ENCODE measurements around the gene GOLGA7B.
A peak's percentile ranks its signal among the peaks of the same experiment; 100 is the strongest.

The GOLGA7B gene

GRCh38 chr10:97869091-97870042 is 19.7 kb downstream of the GOLGA7B start:
- peak; percentile 68 to 69 for DNase-seq

DNA sequence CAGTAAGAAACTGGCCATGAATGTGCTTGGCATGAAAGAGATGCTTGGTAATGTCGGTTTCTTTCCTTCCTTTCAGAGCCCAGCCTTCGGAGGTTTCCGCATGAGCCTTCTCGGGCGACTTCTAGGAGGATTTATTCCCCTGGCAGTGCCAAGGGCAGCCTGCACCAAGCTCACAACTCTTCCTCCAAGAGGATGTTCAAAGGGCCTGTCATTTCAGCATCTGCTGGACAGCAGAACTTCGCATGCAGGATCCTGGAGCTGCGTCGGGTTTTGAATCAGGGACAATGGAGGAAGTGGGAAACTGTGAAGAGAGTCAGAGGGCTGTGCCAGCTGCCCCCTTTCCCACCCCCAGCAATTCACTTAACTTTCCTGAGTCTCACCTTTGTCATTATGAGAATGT is 21.3 kb downstream of the GOLGA7B start:
- DNase-seq = no peak

- DNase-seq = no peak
Observed at GRCh38 chr10:97873569-97873968, 23.9 kb downstream of the GOLGA7B start.

- DNase-seq = no peak
Observed at GRCh38 chr10:97874332-97874731, 24.7 kb downstream of the GOLGA7B start.

DNA sequence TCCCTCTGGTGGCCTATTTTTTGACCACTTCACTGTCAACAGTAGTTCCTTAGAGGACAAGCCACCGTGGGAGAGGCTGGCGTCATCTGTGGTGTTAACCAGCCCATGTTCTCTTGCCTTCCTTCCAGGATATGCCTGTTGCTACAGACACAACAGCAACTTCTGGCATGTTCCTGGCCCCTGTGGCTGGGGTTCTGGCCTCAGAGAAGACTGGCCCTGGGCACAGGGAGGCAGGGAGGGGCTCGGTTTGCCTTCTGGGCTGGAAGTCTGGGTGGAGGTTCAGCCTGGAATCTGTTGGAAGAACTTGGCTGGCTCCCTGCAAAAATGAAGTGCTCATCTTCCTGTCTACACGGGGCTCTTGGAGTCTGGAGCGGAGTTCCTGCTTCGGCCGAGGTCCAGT is 25.7 kb downstream of the GOLGA7B start:
- DNase-seq = no peak

- DNase-seq = no peak
Observed at GRCh38 chr10:97876402-97876801, 26.8 kb downstream of the GOLGA7B start.

GRCh38 chr10:97879241-97879640 is 29.6 kb downstream of the GOLGA7B start:
- DNase-seq = no peak

DNA sequence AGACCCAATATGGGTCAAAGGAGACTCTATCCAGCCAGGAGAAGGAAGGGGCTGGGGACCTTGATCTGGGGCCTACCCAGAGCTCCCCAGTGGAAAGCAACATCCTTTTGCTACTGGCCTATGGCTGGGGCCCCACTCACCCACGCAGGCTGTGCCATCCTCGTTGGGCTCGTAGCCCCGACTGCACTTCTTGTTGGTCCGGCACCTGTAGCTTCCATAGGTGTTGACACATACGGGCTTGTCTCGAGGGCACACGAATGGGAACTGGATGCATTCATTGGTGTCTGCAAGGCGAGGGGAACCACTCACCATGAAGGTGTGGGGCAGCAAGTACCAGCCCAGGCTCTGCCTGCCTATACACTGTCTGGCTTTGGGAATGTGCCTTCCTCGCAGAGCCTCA is 30.5 kb downstream of the GOLGA7B start:
- DNase-seq = no peak

DNA sequence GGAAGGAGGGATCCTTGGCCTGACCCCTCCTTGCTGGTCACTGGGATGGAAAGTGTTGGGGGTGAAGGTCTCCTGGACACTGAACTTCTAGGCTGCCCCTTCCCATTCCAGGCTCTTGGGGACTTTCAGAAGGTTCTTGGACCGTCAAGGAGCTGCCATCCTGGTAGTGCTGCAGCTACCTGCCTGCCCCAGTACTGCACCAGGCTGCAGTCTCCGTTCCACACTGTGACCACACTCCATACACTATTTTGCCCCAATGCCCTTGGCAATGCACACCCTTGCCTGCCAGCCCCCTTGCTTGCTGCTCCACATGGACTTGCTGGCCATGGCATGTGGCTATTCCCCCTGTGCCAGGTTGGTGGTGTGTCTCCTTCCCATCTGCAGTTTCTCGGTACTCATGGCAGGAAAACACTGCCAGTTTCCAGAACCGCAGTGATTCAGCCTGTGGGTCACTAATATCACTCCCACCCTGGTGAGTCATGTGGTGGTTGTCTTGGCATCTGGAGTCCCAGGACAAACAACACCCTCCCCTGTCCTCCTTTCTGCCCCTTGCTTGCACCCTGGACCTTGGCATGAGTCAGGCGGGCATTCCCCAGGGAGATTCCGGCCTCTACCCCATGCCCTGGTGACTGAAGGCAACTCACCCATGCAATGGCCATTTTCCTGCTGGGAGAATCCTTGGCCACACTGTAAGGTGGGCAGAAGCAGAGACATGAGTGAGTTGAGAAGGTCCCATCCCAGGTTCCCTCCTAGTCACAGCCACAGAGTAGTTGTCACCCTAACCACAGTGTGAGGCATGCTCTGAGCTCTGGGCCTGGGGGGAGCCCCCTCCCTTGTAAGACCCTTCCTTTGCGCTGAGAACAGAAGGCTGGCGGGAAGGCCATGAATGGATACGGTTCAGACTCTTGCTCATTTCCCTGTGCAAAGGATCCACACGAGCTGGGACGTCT is 32.8 kb downstream of the GOLGA7B start:
- DNase-seq = peak in 1 of 2 donors; percentile 28

DNA sequence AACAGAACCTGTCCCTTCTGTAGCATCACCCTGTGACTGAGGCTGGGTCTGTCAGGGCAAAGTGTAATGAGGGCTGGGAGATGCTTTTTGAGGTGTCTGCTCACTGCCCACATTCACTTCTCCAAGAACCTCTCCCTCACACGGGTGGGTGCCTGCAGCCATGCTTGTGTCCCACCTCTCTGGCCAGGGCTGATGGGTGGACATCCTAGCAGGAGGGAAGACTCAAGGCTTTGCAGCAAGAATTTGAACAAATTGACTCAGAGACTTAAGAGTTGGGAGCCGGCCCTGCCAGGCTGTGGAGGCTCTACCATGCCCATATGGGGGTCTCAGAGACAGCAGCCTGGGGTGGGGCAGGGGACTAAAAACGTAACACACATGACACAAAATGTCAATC is 33.4 kb downstream of the GOLGA7B start:
- no peak for DNase-seq

DNA sequence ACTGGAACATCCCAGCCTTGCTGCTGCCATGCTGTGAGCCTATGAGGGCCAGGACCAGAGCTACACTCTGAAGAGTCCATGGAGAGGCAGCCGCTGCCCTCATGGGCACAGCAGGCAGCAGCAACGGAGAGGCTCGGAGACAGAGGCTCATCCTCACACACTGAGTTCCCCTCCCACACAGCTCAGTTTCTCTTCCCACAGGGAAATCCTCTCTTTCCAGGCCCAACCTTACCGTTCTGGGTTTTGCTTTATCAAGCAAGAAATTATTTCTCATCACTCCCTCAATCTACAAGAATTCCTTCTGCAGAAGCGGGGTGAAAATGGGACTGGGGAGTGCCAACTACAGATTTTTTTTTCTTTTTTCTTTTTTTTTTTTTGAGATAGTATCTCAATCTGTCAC is 36.6 kb downstream of the GOLGA7B start:
- no peak for DNase-seq

DNA sequence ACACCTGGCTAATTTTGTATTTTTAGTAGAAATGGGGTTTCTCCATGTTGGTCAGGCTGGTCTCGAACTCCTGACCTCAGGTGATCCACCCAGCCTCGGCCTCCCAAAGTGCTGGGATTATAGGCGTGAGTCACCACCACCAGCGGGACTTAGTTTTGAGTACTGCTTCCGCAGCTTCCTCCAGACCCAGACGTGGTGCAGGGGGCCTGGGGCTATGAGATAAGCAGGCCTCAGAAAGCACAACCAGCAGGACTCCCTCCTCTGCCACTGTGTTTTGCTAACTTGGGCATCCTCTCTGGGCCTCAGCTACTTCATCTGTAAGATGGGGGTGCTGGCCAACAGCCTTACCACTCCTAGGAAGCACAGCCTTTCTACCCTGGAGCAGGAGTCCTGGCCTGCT is 37.8 kb downstream of the GOLGA7B start:
- DNase-seq = no peak

DNA sequence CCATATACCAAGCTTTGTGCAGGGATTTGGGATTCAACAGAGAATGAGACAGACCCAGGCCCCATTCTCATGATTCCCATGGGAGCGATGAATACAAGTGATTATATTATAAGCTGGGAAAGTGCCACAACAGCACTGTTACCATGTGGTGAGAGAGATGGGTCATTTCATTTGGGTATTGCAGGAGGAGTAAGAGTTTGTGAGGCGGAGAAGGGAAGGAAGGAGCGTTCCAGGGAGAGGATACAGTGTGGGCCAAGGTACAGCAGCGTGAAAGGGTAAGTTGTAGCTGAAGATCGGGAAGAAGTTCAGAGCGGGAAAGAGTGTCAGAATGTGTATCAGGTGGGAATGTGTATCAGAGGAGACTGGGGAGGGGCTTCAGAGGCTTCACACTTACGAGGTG is 38.5 kb downstream of the GOLGA7B start:
- no peak for DNase-seq

DNA sequence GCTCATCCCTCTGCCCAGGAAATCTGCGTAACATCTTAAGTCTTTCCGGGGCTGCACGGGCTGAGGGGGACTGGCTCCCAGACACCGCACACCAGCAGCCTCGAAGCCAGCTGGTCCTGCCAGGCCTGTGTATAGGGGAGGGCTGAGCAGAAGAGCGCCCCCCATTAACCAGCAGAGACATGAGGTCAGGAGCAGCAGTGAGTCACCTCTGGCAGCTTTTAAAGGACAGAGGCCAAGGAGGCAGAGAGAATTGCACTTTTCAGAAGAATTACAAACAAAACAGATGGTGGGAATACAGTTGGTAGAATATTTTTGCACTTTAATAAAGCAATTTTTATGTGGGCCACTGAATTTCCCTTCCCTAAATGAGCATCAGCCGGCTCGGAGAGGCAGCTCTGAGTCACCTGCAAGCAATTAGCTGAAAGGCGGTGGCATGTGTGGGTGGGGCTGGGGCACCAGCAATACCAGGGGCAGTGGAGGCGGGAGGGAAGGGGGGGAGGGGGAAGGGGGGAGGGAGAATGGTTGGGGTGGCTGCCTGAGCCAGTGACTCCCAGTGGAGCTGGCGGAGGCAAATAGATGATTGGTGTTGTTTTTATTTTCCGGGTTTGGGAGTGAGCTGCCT is 39.1 kb downstream of the GOLGA7B start:
- DNase-seq = no peak

DNA sequence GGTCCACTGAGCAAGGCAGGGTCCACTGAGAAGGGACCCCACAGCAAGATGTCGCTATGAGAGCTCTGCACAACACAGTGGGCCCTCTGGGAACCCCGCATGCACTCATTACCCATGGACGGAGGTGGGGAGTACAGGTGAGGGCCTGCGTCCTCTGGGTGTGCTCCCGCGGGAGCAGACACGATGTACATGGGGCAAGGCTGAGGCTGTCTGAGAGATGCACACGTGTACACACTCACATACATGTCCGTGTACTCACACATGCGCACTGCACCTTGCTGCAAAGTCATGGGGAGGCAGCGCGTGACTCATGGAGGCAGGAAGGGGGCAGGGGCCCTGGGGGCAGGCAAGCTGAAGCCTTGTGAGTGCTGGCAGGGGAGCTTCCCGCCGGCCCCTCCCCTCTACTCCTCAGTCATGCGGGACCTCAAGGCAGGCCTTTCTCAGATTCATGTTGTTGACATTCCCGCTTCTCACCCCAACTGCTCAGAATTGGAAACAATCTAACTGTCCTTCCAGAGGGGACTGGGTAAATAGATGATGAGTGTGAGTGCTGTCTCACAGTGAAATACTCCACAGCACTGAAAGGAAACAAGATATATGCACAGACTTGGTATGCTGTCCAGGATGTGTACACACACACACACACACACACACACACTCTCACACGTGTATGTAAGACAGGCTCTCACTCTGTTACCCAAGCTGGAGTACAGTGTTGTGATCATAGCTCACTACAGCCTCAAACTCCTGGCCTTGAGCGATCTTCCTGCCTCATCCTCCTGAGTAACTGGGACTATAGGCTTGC is 40.0 kb downstream of the GOLGA7B start:
- no peak for DNase-seq

GRCh38 chr10:97891497-97892167 is 42.0 kb downstream of the GOLGA7B start:
- DNase-seq = no peak

DNA sequence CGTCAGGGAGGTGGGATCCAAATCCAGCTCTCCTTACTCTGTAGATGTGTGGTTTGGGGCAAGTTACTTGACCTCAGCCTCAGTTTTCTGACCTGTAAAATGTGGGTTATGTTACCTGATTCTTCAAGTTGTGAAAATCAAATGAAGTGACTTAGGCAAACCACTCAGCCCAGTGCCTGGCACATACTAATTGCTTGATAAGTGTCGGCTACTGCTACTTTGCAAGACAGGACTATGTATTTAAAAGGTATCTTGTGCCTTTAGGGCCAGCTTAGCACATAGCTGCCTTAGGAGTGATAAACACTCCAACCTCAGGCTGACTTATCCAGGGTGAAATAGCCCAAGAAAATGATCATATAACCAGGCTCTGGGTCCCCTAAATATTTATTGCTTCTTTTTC is 42.9 kb downstream of the GOLGA7B start:
- no peak for DNase-seq

DNA sequence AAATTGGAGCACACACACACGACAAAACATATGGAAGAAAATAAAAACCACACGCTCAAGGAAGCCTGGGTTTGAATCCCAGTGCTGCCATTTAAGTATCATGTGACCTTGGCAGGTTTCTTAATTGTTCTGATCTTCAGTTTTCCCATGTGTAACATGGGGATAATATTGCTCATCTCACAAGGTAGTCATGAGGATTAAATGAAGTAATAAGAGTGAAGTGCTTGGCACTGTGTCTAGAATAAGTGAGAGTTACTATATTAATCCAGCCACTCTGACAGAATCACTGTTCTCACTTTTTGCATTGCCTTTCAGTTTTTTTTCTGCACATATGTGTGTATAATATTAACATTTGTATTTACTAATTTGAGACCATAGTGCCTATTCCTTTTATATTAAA is 43.3 kb downstream of the GOLGA7B start:
- DNase-seq = no peak

- DNase-seq = no peak
Observed at GRCh38 chr10:97894092-97894491, 44.4 kb downstream of the GOLGA7B start.

DNA sequence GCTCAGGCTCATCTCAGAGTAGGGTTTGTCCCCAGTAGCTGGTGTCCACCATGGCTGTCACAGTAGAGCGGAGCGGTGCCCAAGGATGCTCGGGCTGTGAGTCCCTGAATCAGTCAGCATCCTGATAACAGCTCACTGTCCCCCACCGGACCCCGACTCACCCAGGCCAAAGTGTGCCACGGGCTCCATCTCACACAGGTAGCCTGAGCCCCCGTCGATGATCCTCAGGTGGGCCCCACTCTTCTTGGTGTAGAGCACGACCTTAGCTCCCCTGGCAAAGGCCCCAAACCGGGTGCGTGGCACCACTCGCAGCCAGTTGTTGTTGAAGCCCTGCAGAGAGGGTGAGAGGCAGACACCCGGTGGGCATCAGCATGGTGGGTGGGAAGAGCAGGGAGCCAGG is 45.4 kb downstream of the GOLGA7B start:
- DNase-seq = no peak

DNA sequence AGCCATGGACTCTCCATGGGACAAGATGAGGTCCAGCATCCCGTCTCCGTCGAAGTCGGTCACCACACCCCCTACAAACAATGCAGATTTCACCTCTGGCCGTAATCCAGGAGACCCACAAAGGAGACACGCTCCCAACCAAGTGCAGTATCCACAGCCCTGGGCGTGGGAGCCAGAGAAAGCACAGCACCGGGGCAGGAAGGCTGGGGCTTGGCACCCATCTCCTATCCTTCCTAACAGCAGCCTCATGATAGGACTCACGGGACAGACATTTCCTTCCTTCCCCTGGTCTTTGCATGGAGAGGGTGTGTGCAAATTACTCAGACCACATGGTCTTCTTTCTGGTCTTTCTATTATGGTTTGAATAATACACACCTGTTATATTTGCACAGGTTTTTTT is 46.3 kb downstream of the GOLGA7B start:
- no peak for DNase-seq
